Loucy (cell line): Measurements from ENCODE around the gene CDADC1.

Source experiments
- H2AFZ ChIP-seq: fragments of 200-600 bp; sonication (generic); 2 replicates; pipeline ENCODE4 v1.6.0; 2016; ENCODE audit warnings: antibody characterized with exemption, mild to moderate bottlenecking, low read length, moderate library complexity
- H3F3A ChIP-seq: fragments of 200-600 bp; 2 replicates; pipeline ENCODE4 v1.6.0; 2016; ENCODE audit warnings: antibody characterized with exemption, low read depth, mild to moderate bottlenecking
- H3K27me3 ChIP-seq: fragments of 200-600 bp; sonication (generic); 2 replicates; pipeline ENCODE4 v1.6.1; 2014; ENCODE audit warnings: low read length, mild to moderate bottlenecking; ENCODE audit not compliant: insufficient read depth, poor library complexity, severe bottlenecking
- H3K36me3 ChIP-seq: fragments of 200-600 bp; sonication (generic); 2 replicates; pipeline ENCODE4 v1.6.1; 2016; ENCODE audit warnings: low read length; ENCODE audit not compliant: insufficient read depth
- H3K4me1 ChIP-seq: fragments of 200-600 bp; sonication (generic); 2 replicates; pipeline ENCODE4 v1.5.1; 2014; ENCODE audit warnings: low read length, mild to moderate bottlenecking; ENCODE audit not compliant: insufficient read depth, poor library complexity, severe bottlenecking
- H3K4me2 ChIP-seq: fragments of 200-600 bp; sonication (generic); 2 replicates; pipeline ENCODE4 v1.6.0; 2014; ENCODE audit warnings: antibody characterized with exemption, low read length, low read depth, mild to moderate bottlenecking; ENCODE audit not compliant: poor library complexity, severe bottlenecking
- H3K4me3 ChIP-seq: fragments of 200-600 bp; sonication (generic); 2 replicates; pipeline ENCODE4 v1.5.1; 2014; ENCODE audit warnings: low read length, mild to moderate bottlenecking, mixed read lengths; ENCODE audit not compliant: poor library complexity, severe bottlenecking
- H3K79me2 ChIP-seq: fragments of 200-600 bp; sonication (generic); 2 replicates; pipeline ENCODE4 v1.6.1; 2014; ENCODE audit warnings: low read length; ENCODE audit not compliant: insufficient read depth
- H3K9ac ChIP-seq: fragments of 200-600 bp; sonication (generic); 2 replicates; pipeline ENCODE4 v1.6.0; 2014; ENCODE audit warnings: mild to moderate bottlenecking, low read depth, low read length, moderate library complexity; ENCODE audit not compliant: poor library complexity, severe bottlenecking
- H3K9me2 ChIP-seq: fragments of 200-600 bp; sonication (generic); replicated peaks from 2 replicates; pipeline ENCODE4 v1.6.1; 2016; ENCODE audit warnings: low read depth, low read length, mixed read lengths
- H3K9me3 ChIP-seq: fragments of 200-600 bp; sonication (generic); 2 replicates; pipeline ENCODE4 v1.6.1; 2014; ENCODE audit warnings: mild to moderate bottlenecking, antibody characterized with exemption, low read length, low read depth; ENCODE audit not compliant: insufficient read depth
- H4K20me1 ChIP-seq: fragments of 200-600 bp; sonication (generic); 2 replicates; pipeline ENCODE4 v1.6.0; 2014; ENCODE audit warnings: antibody characterized with exemption, low read length, mild to moderate bottlenecking; ENCODE audit not compliant: insufficient read depth, poor library complexity, severe bottlenecking
- CTCF ChIP-seq: fragments of 200-600 bp; sonication (generic); conservative IDR thresholded peaks from 2 replicates; pipeline ENCODE4 v1.5.1; 2014; ENCODE audit warnings: mild to moderate bottlenecking, antibody characterized with exemption, low read length
- EZH2phosphoT487 ChIP-seq: fragments of 200-600 bp; IDR thresholded peaks from 2 replicates; pipeline ENCODE4 v1.6.1; 2018; ENCODE audit warnings: antibody characterized with exemption, mild to moderate bottlenecking, moderate library complexity, borderline replicate concordance

The CDADC1 gene

GRCh38 chr13:49296659-49297058, 48.9 kb downstream of the CDADC1 start:
- H3K27me3 ChIP-seq = no peaks in the 10 kb centered on the region
- H2AFZ ChIP-seq = no peak overlapping the region
- no peak overlapping the region for H3K4me3 ChIP-seq
- no peaks in the 10 kb centered on the region for H3F3A ChIP-seq
- H3K9me2 ChIP-seq = no peaks in the 10 kb centered on the region
- H4K20me1 ChIP-seq = no peaks in the 10 kb centered on the region
- H3K4me1 ChIP-seq = no peaks in the 10 kb centered on the region
- H3K9me3 ChIP-seq = no peaks in the 10 kb centered on the region
- no peak overlapping the region for H3K4me2 ChIP-seq
- TF ChIP-seq EZH2phosphoT487 (no peak), CTCF (no peak)
- H3K36me3 ChIP-seq = peaks cover 3% of the 10 kb centered on the region; the same call in 1 of the 2 replicates
- no peaks in the 10 kb centered on the region for H3K79me2 ChIP-seq
- H3K9ac ChIP-seq = no peak overlapping the region

- Histone ChIP-seq H4K20me1 (no peaks in the 10 kb centered on the region), H3K9ac (no peak overlapping the region), H3K27me3 (no peaks in the 10 kb centered on the region), H3F3A (no peaks in the 10 kb centered on the region), H3K9me2 (no peaks in the 10 kb centered on the region), H3K4me2 (no peak overlapping the region), H3K79me2 (no peaks in the 10 kb centered on the region), H3K36me3 (peaks cover 3% of the 10 kb centered on the region; the same call in 1 of the 2 replicates), H3K4me3 (no peak overlapping the region), H3K4me1 (no peaks in the 10 kb centered on the region), H2AFZ (no peak overlapping the region), H3K9me3 (no peaks in the 10 kb centered on the region)
- TF ChIP-seq CTCF (no peak), EZH2phosphoT487 (no peak)
Measured at GRCh38 chr13:49297338-49297737, 49.6 kb downstream of the CDADC1 start.

- Histone ChIP-seq H3K9ac (no peak overlapping the region), H3K79me2 (no peaks in the 10 kb centered on the region), H2AFZ (no peak overlapping the region), H3K9me2 (no peaks in the 10 kb centered on the region), H3K36me3 (no peaks in the 10 kb centered on the region), H3K4me3 (no peak overlapping the region), H4K20me1 (no peaks in the 10 kb centered on the region), H3K27me3 (no peaks in the 10 kb centered on the region), H3K4me2 (no peak overlapping the region), H3K9me3 (no peaks in the 10 kb centered on the region), H3K4me1 (no peaks in the 10 kb centered on the region), H3F3A (no peaks in the 10 kb centered on the region)
- TF ChIP-seq EZH2phosphoT487 (no peak), CTCF (no peak)
Measured at GRCh38 chr13:49298416-49298815, 50.7 kb downstream of the CDADC1 start.
